ENCODE data around the gene SMYD3. TPM values are rescaled to one million over a fixed set of nuclear protein-coding genes. Genes with fewer than 3 reads are reported as not detected.
A peak's percentile ranks its signal among the peaks of the same experiment; 100 is the strongest.

SMYD3 gene
- total and polyA plus RNA-seq, 2 of the 13 experiments (the other 11 are each of a cell fraction or from before 2014, with no cell fraction given) = 27.7 to 35.8 TPM

- no peak for TF ChIP-seq ZBED4 (CRISPR knock-in tag; IDR thresholded peaks at IDR 0.05; ENCODE audit: borderline replicate concordance)
- peak; percentile 33; the same call in 1 of the 2 replicates for TF ChIP-seq ZFX (CRISPR knock-in tag; IDR thresholded peaks at IDR 0.05; ENCODE audit: low read depth)
- TF ChIP-seq ZNF24 (IDR thresholded peaks at IDR 0.05) = no peak
- no peak for TF ChIP-seq ZMYM3 (CRISPR knock-in tag; IDR thresholded peaks at IDR 0.05)
- no peak for TF ChIP-seq ZNF639 (CRISPR knock-in tag; conservative IDR thresholded peaks at IDR 0.05)
- TF ChIP-seq CBFB (CRISPR knock-in tag; IDR thresholded peaks at IDR 0.05) = no peak
- TF ChIP-seq KLF12 (CRISPR knock-in tag; IDR thresholded peaks at IDR 0.05; ENCODE audit: borderline replicate concordance) = no peak
- no peak for TF ChIP-seq ATF3 (CRISPR knock-in tag; IDR thresholded peaks at IDR 0.05)
- TF ChIP-seq NFE2L1 (CRISPR knock-in tag; IDR thresholded peaks at IDR 0.05; ENCODE audit: borderline replicate concordance) = no peak
- TF ChIP-seq, protein P1, sequence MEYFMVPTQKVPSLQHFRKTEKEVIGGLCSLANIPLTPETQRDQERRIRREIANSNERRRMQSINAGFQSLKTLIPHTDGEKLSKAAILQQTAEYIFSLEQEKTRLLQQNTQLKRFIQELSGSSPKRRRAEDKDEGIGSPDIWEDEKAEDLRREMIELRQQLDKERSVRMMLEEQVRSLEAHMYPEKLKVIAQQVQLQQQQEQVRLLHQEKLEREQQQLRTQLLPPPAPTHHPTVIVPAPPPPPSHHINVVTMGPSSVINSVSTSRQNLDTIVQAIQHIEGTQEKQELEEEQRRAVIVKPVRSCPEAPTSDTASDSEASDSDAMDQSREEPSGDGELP (IDR thresholded peaks at IDR 0.05; ENCODE audit: borderline replicate concordance, low read depth) = peak; percentile 17; the same call in 1 of the 2 replicates
- no peak for TF ChIP-seq LCORL (IDR thresholded peaks at IDR 0.05)
- TF ChIP-seq LCORL (CRISPR knock-in tag; IDR thresholded peaks at IDR 0.05) = no peak
- TF ChIP-seq ZNF687 (CRISPR knock-in tag; IDR thresholded peaks at IDR 0.05) = peak; percentile 52
- no peak for TF ChIP-seq ZSCAN25 (CRISPR knock-in tag; IDR thresholded peaks at IDR 0.05)
- TF ChIP-seq ZSCAN20 (CRISPR knock-in tag; IDR thresholded peaks at IDR 0.05; ENCODE audit: borderline replicate concordance) = no peak
- TF ChIP-seq MAF1 (CRISPR knock-in tag; IDR thresholded peaks at IDR 0.05; ENCODE audit: borderline replicate concordance) = no peak
- TF ChIP-seq, protein P2, sequence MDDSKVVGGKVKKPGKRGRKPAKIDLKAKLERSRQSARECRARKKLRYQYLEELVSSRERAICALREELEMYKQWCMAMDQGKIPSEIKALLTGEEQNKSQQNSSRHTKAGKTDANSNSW (CRISPR knock-in tag; IDR thresholded peaks at IDR 0.05; ENCODE audit: borderline replicate concordance) = no peak
Observed at GRCh38 chr1:246527402-246528088, 20.5 kb upstream of the SMYD3 start (continued).
